Peyer's patch (tissue), 4 donors: ENCODE results near the gene PARVB.

ENCODE experiments used
- POLR2A ChIP-seq, 2 donors: fragments of 450-650 bp; IDR thresholded peaks; one replicate each; pipeline ENCODE4 v1.5.1; 2017; ENCODE audit warnings: antibody characterized with exemption in 2 of 2, mild to moderate bottlenecking in 2 of 2, moderate library complexity in 2 of 2
- TF ChIP-seq, protein P1 (sequence below), 6 experiments: fragments of 450-650 bp in 4 of 6; fragments of 200-600 bp in 2 of 6; sonication (generic) in 1 of 6; IDR thresholded peaks; one replicate each; pipeline ENCODE4 v1.5.1; 2017 to 2019; ENCODE audit warnings: antibody characterized with exemption in 6 of 6, mild to moderate bottlenecking in 3 of 6, moderate library complexity in 1 of 6

DNA sequence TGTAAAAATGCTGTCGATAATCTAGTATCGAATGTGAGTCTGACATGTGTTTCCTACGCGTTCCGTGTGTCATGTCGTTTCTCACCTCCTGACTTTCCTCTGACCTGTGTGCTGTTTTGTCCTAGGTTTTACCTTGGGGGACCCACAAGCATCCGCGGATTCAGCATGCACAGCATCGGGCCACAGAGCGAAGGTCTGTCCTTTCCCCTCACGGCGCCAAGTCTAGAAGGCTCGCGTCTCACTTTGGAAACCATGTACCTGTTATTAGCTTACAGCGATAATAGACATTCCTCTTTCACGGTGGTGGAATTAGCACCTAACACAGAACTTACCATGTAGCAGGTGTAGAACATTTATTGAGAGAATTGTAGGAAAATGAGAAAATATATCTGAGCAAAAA, 40.3 kb upstream of the PARVB start:
- TF ChIP-seq POLR2A (IDR thresholded peaks at IDR 0.05), result no peak
- TF ChIP-seq, protein P1, sequence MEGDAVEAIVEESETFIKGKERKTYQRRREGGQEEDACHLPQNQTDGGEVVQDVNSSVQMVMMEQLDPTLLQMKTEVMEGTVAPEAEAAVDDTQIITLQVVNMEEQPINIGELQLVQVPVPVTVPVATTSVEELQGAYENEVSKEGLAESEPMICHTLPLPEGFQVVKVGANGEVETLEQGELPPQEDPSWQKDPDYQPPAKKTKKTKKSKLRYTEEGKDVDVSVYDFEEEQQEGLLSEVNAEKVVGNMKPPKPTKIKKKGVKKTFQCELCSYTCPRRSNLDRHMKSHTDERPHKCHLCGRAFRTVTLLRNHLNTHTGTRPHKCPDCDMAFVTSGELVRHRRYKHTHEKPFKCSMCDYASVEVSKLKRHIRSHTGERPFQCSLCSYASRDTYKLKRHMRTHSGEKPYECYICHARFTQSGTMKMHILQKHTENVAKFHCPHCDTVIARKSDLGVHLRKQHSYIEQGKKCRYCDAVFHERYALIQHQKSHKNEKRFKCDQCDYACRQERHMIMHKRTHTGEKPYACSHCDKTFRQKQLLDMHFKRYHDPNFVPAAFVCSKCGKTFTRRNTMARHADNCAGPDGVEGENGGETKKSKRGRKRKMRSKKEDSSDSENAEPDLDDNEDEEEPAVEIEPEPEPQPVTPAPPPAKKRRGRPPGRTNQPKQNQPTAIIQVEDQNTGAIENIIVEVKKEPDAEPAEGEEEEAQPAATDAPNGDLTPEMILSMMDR (IDR thresholded peaks at IDR 0.05), result no peak
